Measurements from ENCODE around the gene MYO5B. TPM values are rescaled to one million over a fixed set of nuclear protein-coding genes. Genes with fewer than 3 reads are reported as not detected.

MYO5B gene
- polyA plus RNA-seq, 1 donor from 2014 or later, result 1.2 TPM

GRCh38 chr18:49931760-49932159 is 263.2 kb downstream of the MYO5B start:
- Mint-ChIP-seq H3K27me3 (peaks cover 9% of the 10 kb centered on the region), H3K36me3 (peaks cover 9% of the 10 kb centered on the region), H3K27ac (no peak overlapping the region), H3K4me3 (no peak overlapping the region), H3K9me3 (no peaks in the 10 kb centered on the region), H3K4me1 (no peaks in the 10 kb centered on the region)

GRCh38 chr18:49931179-49931578 is 263.8 kb downstream of the MYO5B start:
- Mint-ChIP-seq H3K36me3 (peaks cover 9% of the 10 kb centered on the region), H3K27ac (no peak overlapping the region), H3K4me1 (no peaks in the 10 kb centered on the region), H3K4me3 (peak overlapping the region in 1 of 4 donors; percentile 10), H3K9me3 (no peaks in the 10 kb centered on the region), H3K27me3 (peaks cover 9% of the 10 kb centered on the region)

- H3K4me1 Mint-ChIP-seq, result no peaks in the 10 kb centered on the region
- H3K27ac Mint-ChIP-seq, result no peak overlapping the region
- H3K36me3 Mint-ChIP-seq, result peaks cover 16% of the 10 kb centered on the region
- peaks cover 0 to 8% (median 0%) of the 10 kb centered on the region in 3 donors for H3K9me3 Mint-ChIP-seq
- no peak overlapping the region for H3K4me3 Mint-ChIP-seq
- peaks cover 10% of the 10 kb centered on the region for H3K27me3 Mint-ChIP-seq
Measured at GRCh38 chr18:49926106-49926745, 268.7 kb downstream of the MYO5B start.

- no peak overlapping the region for H3K27ac Mint-ChIP-seq
- peaks cover 0 to 8% (median 0%) of the 10 kb centered on the region in 3 donors for H3K9me3 Mint-ChIP-seq
- H3K36me3 Mint-ChIP-seq, result peaks cover 16% of the 10 kb centered on the region
- no peaks in the 10 kb centered on the region for H3K4me1 Mint-ChIP-seq
- peaks cover 10% of the 10 kb centered on the region for H3K27me3 Mint-ChIP-seq
- no peak overlapping the region for H3K4me3 Mint-ChIP-seq
Measured at GRCh38 chr18:49924293-49924983, 270.5 kb downstream of the MYO5B start.

GRCh38 chr18:49922228-49922627 is 272.7 kb downstream of the MYO5B start:
- H3K9me3 Mint-ChIP-seq, result peaks cover 0 to 8% (median 0%) of the 10 kb centered on the region in 3 donors
- H3K27me3 Mint-ChIP-seq, result peaks cover 14% of the 10 kb centered on the region
- no peak overlapping the region for H3K4me3 Mint-ChIP-seq
- no peak overlapping the region for H3K27ac Mint-ChIP-seq
- peaks cover 11% of the 10 kb centered on the region for H3K36me3 Mint-ChIP-seq
- H3K4me1 Mint-ChIP-seq, result no peaks in the 10 kb centered on the region

- H3K4me3 Mint-ChIP-seq, result no peak overlapping the region
- no peak overlapping the region for H3K27ac Mint-ChIP-seq
- H3K9me3 Mint-ChIP-seq, result peaks cover 0 to 8% (median 0%) of the 10 kb centered on the region in 3 donors
- peaks cover 15% of the 10 kb centered on the region for H3K27me3 Mint-ChIP-seq
- H3K4me1 Mint-ChIP-seq, result no peaks in the 10 kb centered on the region
- peaks cover 11% of the 10 kb centered on the region for H3K36me3 Mint-ChIP-seq
Measured at GRCh38 chr18:49921318-49921985, 273.5 kb downstream of the MYO5B start.

- peaks cover 15% of the 10 kb centered on the region for H3K27me3 Mint-ChIP-seq
- H3K36me3 Mint-ChIP-seq, result peaks cover 9% of the 10 kb centered on the region
- peaks cover 0 to 8% (median 0%) of the 10 kb centered on the region in 3 donors for H3K9me3 Mint-ChIP-seq
- H3K4me3 Mint-ChIP-seq, result no peak overlapping the region
- H3K4me1 Mint-ChIP-seq, result peaks cover 1 to 4% (median 3%) of the 10 kb centered on the region in 3 donors
- H3K27ac Mint-ChIP-seq, result no peak overlapping the region
Measured at GRCh38 chr18:49920731-49921130, 274.2 kb downstream of the MYO5B start.

- Mint-ChIP-seq H3K4me1 (peaks cover 3 to 6% (median 4%) of the 10 kb centered on the region in 3 donors), H3K9me3 (peaks cover under 1 to 2% (median 1%) of the 10 kb centered on the region in 3 donors), H3K4me3 (no peak overlapping the region), H3K36me3 (peaks cover 1% of the 10 kb centered on the region), H3K27ac (no peak overlapping the region), H3K27me3 (peaks cover 13% of the 10 kb centered on the region)
Measured at GRCh38 chr18:49917742-49918141, 277.2 kb downstream of the MYO5B start.

- H3K9me3 Mint-ChIP-seq, result peaks cover 1 to 10% (median 6%) of the 10 kb centered on the region in 3 donors
- H3K27ac Mint-ChIP-seq, result no peak overlapping the region
- peaks cover 9% of the 10 kb centered on the region for H3K27me3 Mint-ChIP-seq
- no peak overlapping the region for H3K4me3 Mint-ChIP-seq
- H3K4me1 Mint-ChIP-seq, result peaks cover 3 to 6% (median 4%) of the 10 kb centered on the region in 3 donors
- peaks cover 1% of the 10 kb centered on the region for H3K36me3 Mint-ChIP-seq
Measured at GRCh38 chr18:49915352-49915751, 279.6 kb downstream of the MYO5B start.

- peaks cover 2% of the 10 kb centered on the region for H3K36me3 Mint-ChIP-seq
- peaks cover 1 to 10% (median 6%) of the 10 kb centered on the region in 3 donors for H3K9me3 Mint-ChIP-seq
- no peak overlapping the region for H3K27ac Mint-ChIP-seq
- H3K4me1 Mint-ChIP-seq, result peaks cover 3 to 6% (median 4%) of the 10 kb centered on the region in 3 donors
- H3K4me3 Mint-ChIP-seq, result no peak overlapping the region
- peaks cover 8% of the 10 kb centered on the region for H3K27me3 Mint-ChIP-seq
Measured at GRCh38 chr18:49913221-49913620, 281.7 kb downstream of the MYO5B start.

- H3K27ac Mint-ChIP-seq, result no peak overlapping the region
- H3K9me3 Mint-ChIP-seq, result peaks cover 1 to 10% (median 6%) of the 10 kb centered on the region in 3 donors
- no peak overlapping the region for H3K4me3 Mint-ChIP-seq
- peaks cover 3% of the 10 kb centered on the region for H3K27me3 Mint-ChIP-seq
- peaks cover 3 to 6% (median 4%) of the 10 kb centered on the region in 3 donors for H3K4me1 Mint-ChIP-seq
- H3K36me3 Mint-ChIP-seq, result peaks cover 2% of the 10 kb centered on the region
Measured at GRCh38 chr18:49911427-49911826, 283.5 kb downstream of the MYO5B start.

GRCh38 chr18:49910986-49911385 is 284.0 kb downstream of the MYO5B start:
- H3K36me3 Mint-ChIP-seq, result peaks cover 2% of the 10 kb centered on the region
- no peak overlapping the region for H3K4me3 Mint-ChIP-seq
- no peak overlapping the region for H3K27ac Mint-ChIP-seq
- peaks cover 3% of the 10 kb centered on the region for H3K27me3 Mint-ChIP-seq
- H3K4me1 Mint-ChIP-seq, result peaks cover 2 to 4% (median 4%) of the 10 kb centered on the region in 3 donors
- peaks cover 1 to 10% (median 6%) of the 10 kb centered on the region in 3 donors for H3K9me3 Mint-ChIP-seq

GRCh38 chr18:49910019-49910418 is 284.9 kb downstream of the MYO5B start:
- H3K27me3 Mint-ChIP-seq, result peaks cover 3% of the 10 kb centered on the region
- H3K4me1 Mint-ChIP-seq, result no peaks in the 10 kb centered on the region
- peaks cover 1 to 10% (median 6%) of the 10 kb centered on the region in 3 donors for H3K9me3 Mint-ChIP-seq
- peaks cover 2% of the 10 kb centered on the region for H3K36me3 Mint-ChIP-seq
- H3K27ac Mint-ChIP-seq, result no peak overlapping the region
- H3K4me3 Mint-ChIP-seq, result no peak overlapping the region

GRCh38 chr18:49907346-49907929 is 287.5 kb downstream of the MYO5B start:
- peaks cover 5% of the 10 kb centered on the region for H3K36me3 Mint-ChIP-seq
- no peak overlapping the region for H3K4me3 Mint-ChIP-seq
- H3K27ac Mint-ChIP-seq, result no peak overlapping the region
- no peaks in the 10 kb centered on the region for H3K4me1 Mint-ChIP-seq
- peaks cover 1% of the 10 kb centered on the region for H3K27me3 Mint-ChIP-seq
- H3K9me3 Mint-ChIP-seq, result peaks cover 0 to 6% (median 2%) of the 10 kb centered on the region in 3 donors

GRCh38 chr18:49905771-49906170 is 289.2 kb downstream of the MYO5B start:
- H3K36me3 Mint-ChIP-seq, result peaks cover 5% of the 10 kb centered on the region
- H3K27me3 Mint-ChIP-seq, result peaks cover 1% of the 10 kb centered on the region
- no peak overlapping the region for H3K4me3 Mint-ChIP-seq
- no peaks in the 10 kb centered on the region for H3K4me1 Mint-ChIP-seq
- H3K27ac Mint-ChIP-seq, result no peak overlapping the region
- no peaks in the 10 kb centered on the region for H3K9me3 Mint-ChIP-seq

All from IgD-negative memory B cell (primary cell).